Brain microvascular endothelial cell (primary cell): ENCODE data around the gene PSMD6.
A peak's percentile ranks its signal among the peaks of the same experiment; 100 is the strongest.

Source experiments
- DNase-seq: peaks from one replicate; pipeline ENCODE4 v3.0.0-alpha.2; 2020
- H3K27ac ChIP-seq: fragments of 250-450 bp; sonication (Bioruptor Pico); 2 replicates; pipeline ENCODE4 v1.5.1; 2020; ENCODE audit warnings: mild to moderate bottlenecking, moderate library complexity
- H3K27me3 ChIP-seq: fragments of 250-450 bp; sonication (Bioruptor Pico); replicated peaks from 2 replicates; pipeline ENCODE4 v1.5.1; 2020; ENCODE audit warnings: mild to moderate bottlenecking
- H3K36me3 ChIP-seq: fragments of 250-450 bp; sonication (Bioruptor Pico); replicated peaks from 2 replicates; pipeline ENCODE4 v1.5.1; 2020; ENCODE audit warnings: mild to moderate bottlenecking
- H3K4me3 ChIP-seq: 2 replicates; pipeline ENCODE4 v1.5.1; 2011; ENCODE audit warnings: low read depth, mild to moderate bottlenecking, control low read depth, low read length, moderate library complexity
- in situ Hi-C: cut with HindIII; loops from 2 replicates; pipeline ENCODE4 v1.10.0; 2017; ENCODE audit warnings: low sequenced_read_pairs, low pct_ligation_motif_present
- TF ChIP-seq, protein P1 (sequence below): IDR thresholded peaks from 2 replicates; pipeline ENCODE4 v1.5.1; 2011; ENCODE audit warnings: low read depth, mild to moderate bottlenecking, moderate library complexity, low read length, control low read depth, inconsistent platforms; ENCODE audit errors: missing control alignments

Gene PSMD6

DNA sequence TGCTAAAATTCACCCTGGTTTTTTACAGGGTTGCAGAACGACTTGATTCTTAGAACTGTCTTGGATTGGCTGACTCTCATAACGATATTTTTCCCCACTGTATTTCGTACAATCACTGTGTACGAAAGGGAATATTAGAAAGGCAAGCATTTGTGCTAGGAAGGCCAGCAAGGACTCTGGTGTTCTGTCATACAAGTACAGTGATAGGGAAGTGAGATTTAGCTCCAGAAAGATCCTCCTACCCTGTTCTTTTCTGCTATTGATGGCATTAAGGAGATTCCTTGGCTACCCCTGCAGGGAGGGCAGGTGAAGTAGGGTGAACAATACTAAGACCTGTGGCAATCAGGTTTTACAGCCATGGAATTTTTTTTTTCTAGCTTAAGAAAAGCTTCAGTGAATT is 57.3 kb downstream of the PSMD6 start:
- Histone ChIP-seq H3K27ac (no peak overlapping the region), H3K4me3 (no peak overlapping the region), H3K36me3 (no peaks in the 10 kb centered on the region), H3K27me3 (no peaks in the 10 kb centered on the region)
- TF ChIP-seq, protein P1, sequence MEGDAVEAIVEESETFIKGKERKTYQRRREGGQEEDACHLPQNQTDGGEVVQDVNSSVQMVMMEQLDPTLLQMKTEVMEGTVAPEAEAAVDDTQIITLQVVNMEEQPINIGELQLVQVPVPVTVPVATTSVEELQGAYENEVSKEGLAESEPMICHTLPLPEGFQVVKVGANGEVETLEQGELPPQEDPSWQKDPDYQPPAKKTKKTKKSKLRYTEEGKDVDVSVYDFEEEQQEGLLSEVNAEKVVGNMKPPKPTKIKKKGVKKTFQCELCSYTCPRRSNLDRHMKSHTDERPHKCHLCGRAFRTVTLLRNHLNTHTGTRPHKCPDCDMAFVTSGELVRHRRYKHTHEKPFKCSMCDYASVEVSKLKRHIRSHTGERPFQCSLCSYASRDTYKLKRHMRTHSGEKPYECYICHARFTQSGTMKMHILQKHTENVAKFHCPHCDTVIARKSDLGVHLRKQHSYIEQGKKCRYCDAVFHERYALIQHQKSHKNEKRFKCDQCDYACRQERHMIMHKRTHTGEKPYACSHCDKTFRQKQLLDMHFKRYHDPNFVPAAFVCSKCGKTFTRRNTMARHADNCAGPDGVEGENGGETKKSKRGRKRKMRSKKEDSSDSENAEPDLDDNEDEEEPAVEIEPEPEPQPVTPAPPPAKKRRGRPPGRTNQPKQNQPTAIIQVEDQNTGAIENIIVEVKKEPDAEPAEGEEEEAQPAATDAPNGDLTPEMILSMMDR: no peak
- no peak for DNase-seq
- in situ Hi-C loops: no loop called here

DNA sequence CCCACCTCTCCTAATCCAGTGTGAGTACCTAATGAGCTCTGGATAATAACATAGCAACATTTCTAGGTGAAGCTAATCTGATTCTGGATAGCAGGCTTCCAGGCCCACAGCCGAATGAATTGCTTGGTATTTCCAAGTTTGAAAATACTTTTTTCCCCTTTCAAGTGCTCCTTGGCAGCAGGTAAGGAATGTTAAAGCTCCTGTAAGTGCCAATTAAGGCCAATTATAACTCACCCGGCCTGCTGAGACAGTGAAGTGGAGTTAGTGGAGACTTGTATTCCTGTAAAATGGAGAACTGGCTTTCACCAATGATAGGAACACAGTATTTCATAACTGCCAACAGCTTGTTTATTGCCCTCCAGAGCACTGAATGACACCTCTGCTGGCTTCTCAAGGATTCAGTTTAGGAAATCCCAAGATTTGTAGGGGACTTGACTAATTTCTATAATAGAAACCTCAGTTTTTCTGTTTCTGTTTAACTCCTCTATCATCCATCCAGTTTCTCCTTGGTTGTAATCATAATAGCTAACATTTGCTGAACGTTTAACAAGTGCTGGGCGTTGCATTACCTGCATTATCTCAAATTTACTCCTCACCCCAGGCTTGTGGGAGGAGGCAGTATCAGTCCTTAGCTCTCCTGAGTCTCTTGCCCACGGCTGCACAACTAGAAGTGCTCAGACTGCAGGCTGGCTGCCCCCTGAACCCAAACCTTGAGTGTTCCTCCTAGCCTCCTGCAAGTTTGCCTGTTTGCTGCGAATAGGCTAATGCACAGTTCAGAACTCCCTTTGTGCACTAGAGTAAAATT is 58.4 kb downstream of the PSMD6 start:
- DNase-seq: no peak
- no peaks in the 10 kb centered on the region for H3K27me3 ChIP-seq
- H3K4me3 ChIP-seq: no peak overlapping the region
- H3K36me3 ChIP-seq: no peaks in the 10 kb centered on the region
- H3K27ac ChIP-seq: no peak overlapping the region
- in situ Hi-C loops: no loop called here
- TF ChIP-seq, protein P1: no peak

DNA sequence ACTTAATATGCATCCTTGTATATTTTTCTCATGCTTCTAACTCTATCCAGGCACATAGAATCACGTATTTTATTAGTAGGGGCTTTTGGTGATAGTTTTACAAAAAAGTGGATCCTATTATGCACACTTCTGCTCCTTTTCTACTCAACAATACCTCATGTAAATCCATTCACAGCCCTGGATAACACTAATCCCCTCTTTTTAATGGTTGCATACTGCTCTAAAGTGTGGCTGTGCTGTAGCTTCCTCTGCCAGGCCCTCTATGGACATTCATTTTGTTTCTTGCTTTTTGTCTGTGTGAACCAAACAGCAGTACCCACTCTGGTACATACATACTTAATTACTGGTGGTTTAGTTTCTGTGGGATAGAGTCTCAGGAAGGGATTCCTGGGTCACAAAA is 59.8 kb downstream of the PSMD6 start:
- Histone ChIP-seq H3K4me3 (no peak overlapping the region), H3K27me3 (no peaks in the 10 kb centered on the region), H3K27ac (no peak overlapping the region), H3K36me3 (no peaks in the 10 kb centered on the region)
- in situ Hi-C loops: no loop called here
- TF ChIP-seq, protein P1: no peak
- no peak for DNase-seq

DNA sequence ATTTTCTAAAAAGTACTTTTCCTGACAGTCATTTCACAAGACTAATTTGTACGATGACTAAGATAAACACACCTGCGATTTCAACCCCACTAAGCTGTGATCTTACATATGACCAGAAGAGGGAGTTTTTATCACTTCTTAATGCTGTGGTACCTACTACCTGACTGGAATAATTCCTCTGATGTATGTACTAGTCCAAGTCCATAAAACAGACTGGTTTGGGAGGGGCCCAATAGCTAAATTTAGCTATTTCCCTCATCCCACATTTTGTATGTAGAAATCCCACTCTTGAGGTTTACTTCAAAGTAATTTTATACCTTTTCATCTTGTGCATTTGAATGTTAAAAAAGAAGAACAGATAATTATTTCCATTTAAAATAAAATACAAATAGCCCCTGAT is 61.4 kb downstream of the PSMD6 start:
- in situ Hi-C loops: no loop called here
- no peak for DNase-seq
- H3K36me3 ChIP-seq: no peaks in the 10 kb centered on the region
- no peaks in the 10 kb centered on the region for H3K27me3 ChIP-seq
- no peak overlapping the region for H3K27ac ChIP-seq
- no peak overlapping the region for H3K4me3 ChIP-seq
- TF ChIP-seq, protein P1: peak; percentile 51
